HepG2 (cell line): ENCODE results near the gene MTHFD1L. TPM values are rescaled to one million over a fixed set of nuclear protein-coding genes. Genes with fewer than 3 reads are reported as not detected.

Source experiments
- HNRNPK ChIP-seq: fragments of 200-400 bp; formaldehyde crosslinking; IDR thresholded peaks from 2 replicates; pipeline ENCODE4 v1.6.1; 2018; ENCODE audit warnings: low read length, low read depth, moderate library complexity, mild to moderate bottlenecking; ENCODE audit not compliant: poor library complexity, severe bottlenecking
- KLF12 ChIP-seq: sonication (generic); formaldehyde crosslinking; IDR thresholded peaks from 2 replicates; pipeline ENCODE4 v1.4.0; 2020; ENCODE audit warnings: missing genetic modification reagents, borderline replicate concordance
- MED1 ChIP-seq: sonication (generic); formaldehyde crosslinking; IDR thresholded peaks from 2 replicates; pipeline ENCODE4 v1.4.0; 2020; ENCODE audit warnings: missing genetic modification reagents
- PHB2 ChIP-seq: fragments of 450-650 bp; IDR thresholded peaks from 2 replicates; pipeline ENCODE4 v1.6.1; 2018; ENCODE audit not compliant: partially characterized antibody
- RAD51 ChIP-seq: fragments of 450-650 bp; IDR thresholded peaks from 2 replicates; pipeline ENCODE4 v1.6.1; 2016; ENCODE audit warnings: borderline replicate concordance
- SETDB1 ChIP-seq: sonication (generic); formaldehyde crosslinking; IDR thresholded peaks from 2 replicates; pipeline ENCODE4 v1.5.1; 2020; ENCODE audit warnings: missing genetic modification reagents, mild to moderate bottlenecking, borderline replicate concordance
- SOX13 ChIP-seq, 3 experiments: fragments of 450-650 bp in 1 of 3; sonication (generic) in 1 of 3; formaldehyde crosslinking in 1 of 3; IDR thresholded peaks in 2 of 3; conservative IDR thresholded peaks in 1 of 3; 2 replicates each; pipeline versions ENCODE4 v1.5.0 to v1.6.1; 2016 to 2020; ENCODE audit warnings: antibody characterized with exemption in 1 of 3, mild to moderate bottlenecking in 1 of 3, missing compliant biosample characterization in 1 of 3, missing genetic modification reagents in 1 of 3, moderate library complexity in 1 of 3
- SSRP1 ChIP-seq: IDR thresholded peaks from 2 replicates; pipeline ENCODE4 v1.6.1; 2016; ENCODE audit warnings: control low read depth
- ZFP36L1 ChIP-seq: sonication (generic); formaldehyde crosslinking; IDR thresholded peaks from 2 replicates; pipeline ENCODE4 v1.8.0; 2022; ENCODE audit warnings: mild to moderate bottlenecking, missing genetic modification reagents, moderate library complexity
- ZMYM2 ChIP-seq: sonication (generic); formaldehyde crosslinking; IDR thresholded peaks from 2 replicates; pipeline ENCODE4 v1.8.0; 2022; ENCODE audit warnings: mild to moderate bottlenecking, missing genetic modification reagents
- ZNF256 ChIP-seq: sonication (generic); formaldehyde crosslinking; conservative IDR thresholded peaks from 2 replicates; pipeline ENCODE4 v1.4.0; 2020; ENCODE audit warnings: missing genetic modification reagents
- ZNF329 ChIP-seq: sonication (generic); formaldehyde crosslinking; IDR thresholded peaks from 2 replicates; pipeline ENCODE4 v1.9.0; 2021; ENCODE audit warnings: low read depth, mild to moderate bottlenecking, missing genetic modification reagents
- ZNF652 ChIP-seq: IDR thresholded peaks from 2 replicates; pipeline ENCODE4 v1.6.1; 2016; ENCODE audit warnings: low read depth, borderline replicate concordance
- polyA plus RNA-seq, 8 experiments: library from polyadenylated mRNA; depleted of rRNA in 3 of 8; stranded (reverse) in 7 of 8; unstranded in 1 of 8; fragments of >200 nt; fragmentation: Illumina TruSeq in 4 of 8; extraction: Trizol in 4 of 8; gene quantifications; 2 replicates each; pipeline versions ENCODE4 v1.2.1 to v1.2.3, GENCODE V29; 2011 to 2016; ENCODE audit warnings: low read depth in 4 of 8, missing spikeins in 1 of 8, mixed read lengths in 1 of 8; ENCODE audit not compliant: insufficient read depth in 1 of 8
- total RNA-seq, 5 experiments: library from RNA; depleted of rRNA; stranded (reverse); fragments of >200 nt; fragmentation: Illumina TruSeq; extraction: Trizol; gene quantifications; 2 replicates each; pipeline ENCODE4 v1.2.3, GENCODE V29; 2016; ENCODE audit warnings: low read depth in 1 of 5
- TF ChIP-seq, protein P1 (sequence below): IDR thresholded peaks from 2 replicates; pipeline ENCODE4 v1.6.1; 2016; ENCODE audit warnings: missing compliant biosample characterization, missing genetic modification reagents, borderline replicate concordance
- TF ChIP-seq, protein P2 (sequence below): sonication (generic); formaldehyde crosslinking; IDR thresholded peaks from 2 replicates; pipeline ENCODE4 v1.5.0; 2020; ENCODE audit warnings: mild to moderate bottlenecking, missing genetic modification reagents, borderline replicate concordance
- TF ChIP-seq, protein P3 (sequence below): sonication (generic); formaldehyde crosslinking; IDR thresholded peaks from 2 replicates; pipeline ENCODE4 v1.4.0; 2020; ENCODE audit warnings: mild to moderate bottlenecking, missing genetic modification reagents
- TF ChIP-seq, protein P4 (sequence below): sonication (generic); formaldehyde crosslinking; IDR thresholded peaks from 2 replicates; pipeline ENCODE4 v1.4.0; 2020; ENCODE audit warnings: missing genetic modification reagents, low read depth, mild to moderate bottlenecking, borderline replicate concordance

The MTHFD1L gene
- total and polyA plus RNA-seq, 2 of the 13 experiments (the other 11 are each of a cell fraction or from before 2014, with no cell fraction given): 24.0 to 39.6 TPM

DNA sequence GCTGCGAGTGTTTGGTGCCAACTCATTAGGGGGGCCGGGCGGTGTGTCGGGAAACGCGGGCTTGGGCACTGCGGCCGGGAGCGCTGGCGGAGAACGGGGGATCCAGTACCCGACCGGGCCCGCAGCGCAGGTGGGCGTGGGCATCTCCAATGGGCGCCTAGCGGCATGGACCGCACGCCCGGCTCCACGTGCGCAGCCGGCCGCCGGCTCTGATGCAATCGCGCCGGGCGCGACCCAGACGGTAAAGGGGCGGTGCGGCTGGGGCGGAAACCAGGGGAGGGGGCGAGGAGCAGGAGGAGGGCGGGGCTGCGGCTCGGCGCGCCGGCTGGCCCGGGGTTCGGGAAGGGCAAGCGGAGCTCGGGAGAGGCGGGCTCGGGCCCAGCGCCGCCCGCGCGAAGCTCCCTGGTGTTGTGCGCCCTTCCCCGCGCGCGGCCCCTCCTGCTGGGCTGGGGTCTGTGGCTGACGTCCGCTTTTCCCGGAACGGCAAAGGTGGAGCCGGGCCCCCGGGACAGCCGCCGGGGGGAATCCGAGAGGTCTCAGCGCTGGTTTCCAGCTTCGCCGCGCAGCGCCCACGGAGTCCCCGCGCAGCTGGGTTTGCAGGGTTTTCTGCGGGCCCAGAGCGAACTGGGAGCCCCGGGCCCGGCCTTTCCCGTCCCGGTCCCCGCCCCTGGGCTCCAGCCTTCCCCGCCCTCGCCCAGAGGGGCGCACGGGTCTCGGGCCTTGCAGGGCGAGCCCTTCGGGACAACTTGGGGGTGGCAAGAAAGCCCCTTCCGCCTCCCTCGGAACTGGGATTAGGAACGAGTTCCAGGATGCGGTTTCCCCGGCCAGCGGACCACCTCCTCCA lies 867 bp downstream of the MTHFD1L start (continued):
- TF ChIP-seq ZFP36L1 (CRISPR knock-in tag) (peak; percentile 88; the same call in 1 of the 2 replicates), ZNF329 (CRISPR knock-in tag) (peak; percentile 71; the same call in 1 of the 2 replicates), ZMYM2 (no peak), MED1 (CRISPR knock-in tag) (peak; percentile 87), HNRNPK (peak; percentile 88), ZNF256 (CRISPR knock-in tag) (no peak), SSRP1 (no peak), SOX13 (IDR thresholded peaks at IDR 0.05) (peak; percentile 47; the same call in 1 of the 2 replicates), SOX13 (CRISPR knock-in tag; conservative IDR thresholded peaks at IDR 0.05 in 1 of 2, IDR thresholded peaks at IDR 0.05 in 1 of 2) (peak in 1 of 2 experiments; percentile 87; a peak in 2 of 4 replicates), RAD51 (no peak), KLF12 (CRISPR knock-in tag) (peak; percentile 77; the same call in 1 of the 2 replicates), SETDB1 (no peak), PHB2 (no peak), ZNF652 (no peak)
- TF ChIP-seq, protein P1, sequence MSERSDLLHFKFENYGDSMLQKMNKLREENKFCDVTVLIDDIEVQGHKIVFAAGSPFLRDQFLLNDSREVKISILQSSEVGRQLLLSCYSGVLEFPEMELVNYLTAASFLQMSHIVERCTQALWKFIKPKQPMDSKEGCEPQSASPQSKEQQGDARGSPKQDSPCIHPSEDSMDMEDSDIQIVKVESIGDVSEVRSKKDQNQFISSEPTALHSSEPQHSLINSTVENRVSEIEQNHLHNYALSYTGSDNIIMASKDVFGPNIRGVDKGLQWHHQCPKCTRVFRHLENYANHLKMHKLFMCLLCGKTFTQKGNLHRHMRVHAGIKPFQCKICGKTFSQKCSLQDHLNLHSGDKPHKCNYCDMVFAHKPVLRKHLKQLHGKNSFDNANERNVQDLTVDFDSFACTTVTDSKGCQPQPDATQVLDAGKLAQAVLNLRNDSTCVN (CRISPR knock-in tag): peak; percentile 52; the same call in 1 of the 2 replicates
- TF ChIP-seq, protein P2, sequence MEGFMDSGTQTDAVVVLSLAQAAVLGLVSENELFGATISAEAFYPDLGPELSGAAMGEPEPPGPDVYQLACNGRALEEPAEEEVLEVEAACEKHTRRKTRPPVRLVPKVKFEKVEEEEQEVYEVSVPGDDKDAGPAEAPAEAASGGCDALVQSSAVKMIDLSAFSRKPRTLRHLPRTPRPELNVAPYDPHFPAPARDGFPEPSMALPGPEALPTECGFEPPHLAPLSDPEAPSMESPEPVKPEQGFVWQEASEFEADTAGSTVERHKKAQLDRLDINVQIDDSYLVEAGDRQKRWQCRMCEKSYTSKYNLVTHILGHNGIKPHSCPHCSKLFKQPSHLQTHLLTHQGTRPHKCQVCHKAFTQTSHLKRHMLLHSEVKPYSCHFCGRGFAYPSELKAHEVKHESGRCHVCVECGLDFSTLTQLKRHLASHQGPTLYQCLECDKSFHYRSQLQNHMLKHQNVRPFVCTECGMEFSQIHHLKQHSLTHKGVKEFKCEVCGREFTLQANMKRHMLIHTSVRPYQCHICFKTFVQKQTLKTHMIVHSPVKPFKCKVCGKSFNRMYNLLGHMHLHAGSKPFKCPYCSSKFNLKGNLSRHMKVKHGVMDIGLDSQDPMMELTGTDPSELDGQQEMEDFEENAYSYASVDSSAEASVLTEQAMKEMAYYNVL (CRISPR knock-in tag): peak; percentile 68; the same call in 1 of the 2 replicates
- TF ChIP-seq, protein P3, sequence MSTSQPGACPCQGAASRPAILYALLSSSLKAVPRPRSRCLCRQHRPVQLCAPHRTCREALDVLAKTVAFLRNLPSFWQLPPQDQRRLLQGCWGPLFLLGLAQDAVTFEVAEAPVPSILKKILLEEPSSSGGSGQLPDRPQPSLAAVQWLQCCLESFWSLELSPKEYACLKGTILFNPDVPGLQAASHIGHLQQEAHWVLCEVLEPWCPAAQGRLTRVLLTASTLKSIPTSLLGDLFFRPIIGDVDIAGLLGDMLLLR (CRISPR knock-in tag): peak; percentile 99; the same call in 1 of the 2 replicates
- TF ChIP-seq, protein P4, sequence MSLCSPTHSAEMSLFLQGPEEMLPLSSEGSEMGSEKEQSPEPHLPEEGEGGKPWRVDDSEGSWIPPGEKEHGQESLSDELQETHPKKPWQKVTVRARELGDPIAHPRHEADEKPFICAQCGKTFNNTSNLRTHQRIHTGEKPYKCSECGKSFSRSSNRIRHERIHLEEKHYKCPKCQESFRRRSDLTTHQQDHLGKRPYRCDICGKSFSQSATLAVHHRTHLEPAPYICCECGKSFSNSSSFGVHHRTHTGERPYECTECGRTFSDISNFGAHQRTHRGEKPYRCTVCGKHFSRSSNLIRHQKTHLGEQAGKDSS (CRISPR knock-in tag): peak; percentile 93; the same call in 1 of the 2 replicates
